Motor neuron (in vitro differentiated cells): Measurements from ENCODE around the gene SLC6A15. TPM values are rescaled to one million over a fixed set of nuclear protein-coding genes. Genes with fewer than 3 reads are reported as not detected.

Source experiments
- ATAC-seq, 8 experiments: fragments of 200-7000 bp; cut with Tn5 transposase; replicated peaks in 6 of 8; 2 replicates each; pipeline ENCODE4 v1.8.0; 2021; ENCODE audit warnings: mild to moderate bottlenecking in 8 of 8, moderate library complexity in 8 of 8
- H3K27ac ChIP-seq, 2 donors: fragments of 250-450 bp; sonication (Bioruptor Pico); 2 replicates each; pipeline ENCODE4 v1.9.0; 2021; ENCODE audit warnings: antibody characterized with exemption in 2 of 2, mild to moderate bottlenecking in 2 of 2, moderate library complexity in 1 of 2
- H3K4me1 ChIP-seq, 2 donors: fragments of 250-450 bp; sonication (Bioruptor Pico); replicated peaks in 1 of 2; 2 replicates each; pipeline ENCODE4 v1.6.1; 2021; ENCODE audit warnings: antibody characterized with exemption in 2 of 2, mild to moderate bottlenecking in 2 of 2, moderate library complexity in 1 of 2
- H3K4me3 ChIP-seq, 5 donors: fragments of 250-450 bp; sonication (Bioruptor Pico); 2 replicates each; pipeline ENCODE4 v1.9.0; 2021; ENCODE audit warnings: antibody characterized with exemption in 5 of 5, mild to moderate bottlenecking in 5 of 5, moderate library complexity in 4 of 5
- WGBS, 10 experiments: fragments of 450-650 bp; shearing (Covaris generic); methylation state at CpG; one replicate each; pipeline ENCODE4 v1.0.0; 2022; 5-methylcytosine and 5-hydroxymethylcytosine counted together
- in situ Hi-C, 9 experiments: fragments of 400-800 bp; cut with MboI; loops; one replicate each; pipeline ENCODE4 v1.15.0; 2021; ENCODE audit warnings: low sequenced_read_pairs in 9 of 9, low pct_unique_long_range_greater_than_20kb in 2 of 9; ENCODE audit not compliant: unreplicated experiment in 9 of 9
- total RNA-seq, 8 experiments: library from RNA; unstranded; fragments of 300-600 nt; gene quantifications; 2 replicates each; pipeline versions ENCODE4 v1.2.3 to v1.2.4, GENCODE V29; 2022

SLC6A15 gene
- total RNA-seq, 8 experiments from 2014 or later: 0.92 to 45.4 (median 24.4) TPM

DNA sequence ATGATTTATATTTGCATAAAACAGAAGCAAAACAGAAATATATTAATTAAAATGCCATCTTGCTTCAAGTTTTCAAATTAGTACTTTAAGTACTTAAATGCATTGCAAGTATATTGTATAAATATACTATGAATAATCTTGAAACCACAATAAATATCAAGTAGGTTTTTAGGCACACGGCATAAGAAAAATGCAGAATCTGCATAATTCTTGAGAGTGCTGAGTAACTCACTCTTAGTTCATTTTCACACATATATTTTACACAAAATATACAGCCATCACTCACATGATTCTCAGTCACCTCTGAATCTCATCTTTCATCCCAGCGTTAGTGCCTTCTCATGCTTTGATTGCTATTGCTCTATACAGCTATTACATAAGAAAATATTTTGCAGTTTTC lies 51.9 kb downstream of the SLC6A15 start:
- 30 to 100% (median 84%) methylated on average over 1 to 2 of the region's 2 CpGs; no CpG with 5 or more reads in 1 of the 10 experiments for WGBS, 10 experiments
- no peak overlapping the region for H3K4me3 ChIP-seq
- H3K27ac ChIP-seq: no peak overlapping the region
- in situ Hi-C loops: no loop called here
- no peak for ATAC-seq
- peaks cover 0 to 3% of the 10 kb centered on the region in 2 donors for H3K4me1 ChIP-seq

DNA sequence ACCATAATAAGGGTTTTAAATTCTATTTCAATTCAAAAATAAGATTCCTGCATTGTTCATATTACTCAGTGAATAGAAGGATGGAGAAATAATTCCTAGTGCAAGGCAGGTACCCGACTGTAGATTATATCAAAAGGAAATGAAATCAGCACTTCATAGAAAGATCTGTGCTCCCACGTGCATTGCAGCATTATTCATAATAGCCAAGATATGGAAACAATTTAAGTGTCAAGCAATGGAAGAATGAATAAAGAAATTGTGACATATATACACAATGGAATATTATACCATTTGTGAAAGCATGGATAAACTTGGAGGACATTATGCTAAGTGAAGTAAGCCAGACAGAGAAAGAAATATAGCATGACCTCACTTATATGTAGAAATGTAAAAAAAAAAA lies 53.8 kb downstream of the SLC6A15 start:
- in situ Hi-C loops: no loop called here
- ATAC-seq: peak in 1 of 8 experiments; percentile 24
- H3K4me3 ChIP-seq: no peak overlapping the region
- 21 to 100% (median 50%) methylated on average over 1 to 2 of the region's 2 CpGs; no CpG with 5 or more reads in 1 of the 10 experiments for WGBS, 10 experiments
- no peak overlapping the region for H3K27ac ChIP-seq
- H3K4me1 ChIP-seq: peaks cover 0 to 3% of the 10 kb centered on the region in 2 donors

DNA sequence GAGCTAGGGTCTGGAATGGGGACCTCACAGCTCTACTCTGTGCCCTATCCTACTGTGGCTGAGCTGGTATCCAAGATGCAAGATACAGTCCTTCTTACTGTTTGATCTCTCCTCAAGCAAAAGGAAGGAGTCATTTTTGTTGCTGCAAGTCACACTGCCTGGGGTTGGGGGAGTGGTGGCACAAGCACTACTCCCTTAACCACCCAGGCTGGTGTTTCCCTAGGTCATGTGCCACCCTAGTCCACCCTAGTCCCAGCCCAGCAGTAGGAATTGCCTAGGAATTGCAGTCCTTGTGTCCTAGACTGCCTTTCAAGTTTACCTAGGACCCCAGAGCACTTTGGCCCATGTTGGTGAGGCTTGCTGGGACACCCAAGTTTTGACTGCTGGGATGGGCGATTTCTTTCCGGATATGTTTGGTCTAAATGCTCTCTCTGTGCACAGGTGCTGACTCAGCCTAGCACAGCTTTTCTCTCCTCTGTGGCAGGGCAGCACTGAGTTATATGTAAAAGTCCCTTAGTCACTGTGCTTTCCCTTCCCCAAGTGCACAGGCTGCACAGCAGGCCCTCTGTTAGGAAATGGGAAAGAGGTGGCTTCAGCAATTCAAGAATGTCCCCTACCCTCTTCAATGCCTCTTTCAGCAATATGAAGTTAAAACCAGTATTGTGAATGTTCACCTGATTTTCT lies 54.9 kb downstream of the SLC6A15 start:
- WGBS, 10 experiments: 80 to 100% (median 96%) methylated on average over 1 to 2 of the region's 2 CpGs; no CpG with 5 or more reads in 6 of the 10 experiments
- peak in 5 of 8 experiments; percentile 34 to 90 (median 53) for ATAC-seq
- Histone ChIP-seq H3K4me1 (no peaks in the 10 kb centered on the region), H3K4me3 (no peak overlapping the region), H3K27ac (no peak overlapping the region)
- in situ Hi-C loops: no loop called here

DNA sequence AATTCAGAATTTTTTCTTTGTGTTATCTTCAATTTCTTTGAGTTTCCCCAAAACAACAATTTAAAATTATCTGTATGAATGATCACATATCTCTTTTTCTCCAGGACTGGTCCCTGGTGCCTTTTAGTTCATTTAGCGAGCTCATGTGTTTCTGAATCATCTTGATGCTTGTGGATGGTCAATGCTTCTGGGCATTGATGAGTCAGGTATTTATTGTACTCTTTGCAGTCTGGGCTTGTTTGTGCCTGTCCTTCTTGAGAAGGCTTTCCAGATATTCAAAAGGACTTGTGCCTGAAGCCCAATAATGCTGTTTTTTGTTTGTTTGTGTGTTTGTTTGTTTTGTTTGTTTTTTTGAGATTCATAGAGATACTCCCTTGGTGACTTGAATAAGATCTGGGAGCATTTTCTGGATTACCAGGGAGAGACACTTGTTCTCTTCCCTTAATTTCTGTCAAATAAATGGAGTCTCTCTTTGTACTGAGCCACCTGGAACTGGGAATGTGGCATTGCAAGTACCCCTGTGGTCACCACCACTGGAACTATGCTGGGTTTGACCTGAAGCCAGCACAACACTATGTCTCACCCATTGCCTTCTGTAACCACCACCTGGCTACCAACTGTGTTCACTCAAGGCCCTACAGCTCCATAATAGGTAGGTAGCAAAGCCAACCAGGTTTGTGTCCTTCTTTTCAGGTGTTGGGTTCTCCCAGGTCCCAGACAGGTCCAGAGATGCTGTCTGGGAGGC lies 56.3 kb downstream of the SLC6A15 start:
- in situ Hi-C loops: no loop called here
- 45 to 100% (median 100%) methylated on average over 1 of the region's 1 CpG; no CpG with 5 or more reads in 2 of the 10 experiments for WGBS, 10 experiments
- no peak overlapping the region for H3K4me3 ChIP-seq
- H3K4me1 ChIP-seq: no peaks in the 10 kb centered on the region
- peak in 2 of 8 experiments; percentile 40 to 72 for ATAC-seq
- no peak overlapping the region for H3K27ac ChIP-seq

DNA sequence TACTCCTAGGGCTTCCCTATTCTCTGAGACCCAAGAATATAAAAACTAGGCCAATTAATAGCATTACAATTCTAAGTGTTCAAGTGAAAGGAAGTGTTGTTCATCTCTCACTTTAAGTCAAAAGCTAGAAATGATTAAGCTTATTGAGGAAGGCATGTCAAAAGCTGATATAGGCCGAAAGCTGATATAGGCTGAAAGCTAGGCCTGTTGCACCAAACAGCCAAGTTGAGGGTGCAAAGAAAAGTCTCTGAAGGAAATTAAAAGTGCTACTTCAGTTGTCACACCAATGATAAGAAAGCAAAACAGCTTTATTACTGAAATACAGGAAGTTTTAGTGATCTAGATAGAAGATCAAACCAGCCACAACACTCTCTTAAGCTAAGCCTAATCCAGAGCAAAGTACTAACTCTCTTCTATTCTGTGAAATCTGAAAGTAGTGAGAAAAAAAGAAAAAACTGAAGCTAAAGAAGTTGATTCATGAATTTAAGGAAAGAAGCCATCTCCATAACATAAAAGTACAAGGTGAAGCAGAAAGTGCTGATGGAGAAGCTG lies 68.9 kb downstream of the SLC6A15 start:
- 80 to 100% (median 100%) methylated on average over 1 of the region's 1 CpG; no CpG with 5 or more reads in 4 of the 10 experiments for whole genome bisulfite sequencing, 10 experiments
- no peak for ATAC-seq
- in situ Hi-C loops: loop anchor here in 1 of 9 experiments (25.0 kb wide), 2 partner anchors 231 to 331 kb away; no protein-coding TSS in a partner anchor
- H3K4me3 ChIP-seq: no peak overlapping the region
- H3K4me1 ChIP-seq: no peaks in the 10 kb centered on the region
- H3K27ac ChIP-seq: no peak overlapping the region

DNA sequence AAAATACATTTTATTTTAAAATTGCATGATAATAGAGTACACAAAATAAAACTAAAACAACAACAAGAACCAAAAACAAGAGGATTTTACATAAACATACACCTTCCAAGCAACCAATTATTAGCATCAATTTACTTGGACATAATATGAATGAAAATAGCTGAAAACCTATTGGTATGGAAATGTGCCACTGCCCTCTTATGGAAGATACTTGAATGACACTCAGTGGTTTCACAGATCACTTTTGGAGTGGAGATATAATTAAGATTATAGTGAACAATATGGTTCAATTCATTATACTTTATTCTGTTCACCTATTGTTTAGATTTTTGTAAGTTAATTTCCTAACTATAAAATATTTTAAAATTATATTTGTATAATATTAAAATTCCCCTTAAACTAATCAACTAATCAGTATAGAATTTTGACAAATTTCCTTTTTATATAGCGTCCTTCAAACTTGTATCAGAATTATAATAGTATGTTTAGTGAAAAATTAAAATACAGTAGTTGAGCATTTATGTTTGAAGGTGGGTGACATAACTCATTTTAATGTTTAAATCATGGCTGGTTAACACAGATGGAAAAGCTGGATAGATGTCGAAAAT lies 70.1 kb downstream of the SLC6A15 start:
- in situ Hi-C loops: loop anchor here in 1 of 9 experiments (25.0 kb wide), 2 partner anchors 230 to 330 kb away; no protein-coding TSS in a partner anchor
- 93 to 100% (median 94%) methylated on average over 1 to 2 of the region's 2 CpGs for WGBS, 10 experiments
- no peak overlapping the region for H3K27ac ChIP-seq
- H3K4me1 ChIP-seq: no peaks in the 10 kb centered on the region
- peak in 1 of 8 experiments; percentile 21 for ATAC-seq
- H3K4me3 ChIP-seq: no peak overlapping the region

DNA sequence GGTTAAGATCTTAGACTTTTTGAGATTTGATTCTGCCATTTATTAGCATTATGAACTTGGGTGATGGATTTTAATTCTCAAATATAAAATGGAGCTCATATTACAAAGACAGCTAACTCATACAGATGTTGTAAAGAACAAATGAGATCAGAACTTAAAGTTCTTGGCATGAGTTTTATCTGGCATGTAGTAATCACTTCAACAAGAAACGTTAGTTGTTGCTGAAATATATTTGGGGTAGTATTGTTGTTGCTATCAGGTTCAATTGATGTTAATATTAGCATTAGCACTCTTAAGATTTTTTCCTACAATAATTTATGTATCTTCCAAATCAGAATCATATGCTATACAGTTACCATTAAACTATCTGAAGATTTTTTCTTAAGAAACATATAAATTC lies 71.0 kb downstream of the SLC6A15 start:
- in situ Hi-C loops: loop anchor here in 1 of 9 experiments (25.0 kb wide), 2 partner anchors 229 to 329 kb away; no protein-coding TSS in a partner anchor
- ATAC-seq: no peak
- Histone ChIP-seq H3K4me1 (no peaks in the 10 kb centered on the region), H3K4me3 (no peak overlapping the region), H3K27ac (no peak overlapping the region)
- WGBS, 10 experiments: 0 to 80% (median 42%) methylated on average over 1 of the region's 1 CpG

DNA sequence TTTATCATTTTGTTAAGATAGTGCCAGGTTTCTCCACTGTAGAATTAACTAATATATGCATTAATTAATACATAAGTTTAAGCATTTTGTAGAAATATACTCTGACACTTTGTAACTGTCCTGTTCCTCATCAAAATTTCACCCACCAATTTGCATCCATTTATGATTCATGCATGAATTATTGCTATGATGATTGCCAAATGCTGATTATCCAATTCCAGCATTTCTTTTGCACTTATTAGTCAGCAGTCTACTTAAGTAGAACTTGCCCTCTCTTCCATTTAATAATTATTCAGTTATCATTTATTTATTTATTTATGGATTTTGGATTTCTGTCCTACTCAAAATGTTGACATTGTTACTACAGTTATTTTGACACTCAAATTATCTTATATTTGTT lies 72.2 kb downstream of the SLC6A15 start:
- no peaks in the 10 kb centered on the region for H3K4me1 ChIP-seq
- no peak for ATAC-seq
- H3K27ac ChIP-seq: no peak overlapping the region
- in situ Hi-C loops: loop anchor here in 1 of 9 experiments (25.0 kb wide), 2 partner anchors 228 to 328 kb away; no protein-coding TSS in a partner anchor
- H3K4me3 ChIP-seq: no peak overlapping the region

DNA sequence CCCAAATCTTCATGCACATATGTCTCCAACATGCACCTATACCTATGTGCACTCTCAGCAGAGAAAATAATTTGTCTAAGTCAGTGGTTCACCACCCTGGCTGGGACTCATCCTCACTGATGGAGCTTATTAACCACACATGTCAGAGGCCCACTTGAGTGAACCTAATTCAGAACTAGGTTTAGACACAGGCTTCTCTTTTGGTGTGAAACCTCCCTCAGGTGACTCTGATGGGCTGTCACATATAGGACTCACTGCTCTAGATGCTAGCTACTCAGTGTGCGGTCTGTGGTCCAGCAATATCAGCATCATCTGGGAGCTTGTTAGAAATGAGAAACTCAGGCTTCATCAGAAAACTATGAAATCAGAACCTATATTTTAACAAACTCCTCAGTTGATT lies 85.7 kb downstream of the SLC6A15 start:
- no peak overlapping the region for H3K27ac ChIP-seq
- in situ Hi-C loops: loop anchor here in 1 of 9 experiments (25.0 kb wide), 2 partner anchors 215 to 315 kb away; no protein-coding TSS in a partner anchor
- ATAC-seq: no peak
- no peak overlapping the region for H3K4me3 ChIP-seq
- 100% methylated on average over 1 of the region's 1 CpG; no CpG with 5 or more reads in 5 of the 10 experiments for WGBS, 10 experiments
- H3K4me1 ChIP-seq: no peaks in the 10 kb centered on the region

DNA sequence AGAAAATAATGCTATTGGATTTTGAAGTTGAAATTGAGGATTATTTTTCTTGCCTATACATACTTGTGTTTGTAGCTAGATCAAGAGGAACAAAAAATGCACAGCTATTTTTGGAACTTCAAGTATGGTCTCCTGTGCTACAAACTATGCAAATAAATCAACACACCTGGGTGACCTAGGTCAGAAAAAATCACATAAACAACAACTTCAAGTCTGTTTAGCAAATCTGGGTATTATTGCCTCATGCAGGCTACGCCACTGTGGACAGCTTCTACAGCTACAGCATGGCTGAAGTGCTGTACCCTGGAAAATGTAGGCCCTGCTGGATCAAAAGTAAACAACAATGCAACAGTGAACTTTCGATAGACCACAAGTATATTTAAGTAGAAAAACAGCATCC lies 87.5 kb downstream of the SLC6A15 start:
- WGBS, 10 experiments: 0 to 100% (median 75%) methylated on average over 1 to 2 of the region's 2 CpGs; no CpG with 5 or more reads in 5 of the 10 experiments
- in situ Hi-C loops: loop anchor here in 1 of 9 experiments (25.0 kb wide), 2 partner anchors 213 to 313 kb away; no protein-coding TSS in a partner anchor
- H3K4me3 ChIP-seq: no peak overlapping the region
- no peak overlapping the region for H3K27ac ChIP-seq
- H3K4me1 ChIP-seq: no peaks in the 10 kb centered on the region
- ATAC-seq: no peak

DNA sequence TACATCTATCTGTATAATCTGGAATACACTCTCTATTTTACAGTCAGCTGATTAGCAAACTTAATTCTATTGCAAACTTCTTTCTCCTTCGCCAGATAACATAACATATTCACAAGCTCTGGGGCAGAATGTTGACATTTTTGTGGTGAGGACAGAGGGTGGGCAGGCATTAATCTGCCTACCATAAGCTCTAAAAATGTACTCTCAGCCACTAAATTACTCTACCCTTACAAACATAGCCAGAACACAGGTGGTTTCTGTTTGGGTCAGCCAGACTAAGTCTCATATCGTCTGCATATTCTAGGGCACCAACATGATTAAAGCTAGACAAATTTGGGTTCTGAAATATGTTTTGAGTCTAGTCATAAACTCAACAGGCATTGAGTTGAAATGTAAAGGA lies 90.1 kb downstream of the SLC6A15 start:
- H3K27ac ChIP-seq: no peak overlapping the region
- WGBS, 10 experiments: 0 to 100% (median 30%) methylated on average over 1 to 2 of the region's 2 CpGs; no CpG with 5 or more reads in 2 of the 10 experiments
- ATAC-seq: peak in 2 of 8 experiments; percentile 65 to 68
- in situ Hi-C loops: no loop called here
- H3K4me3 ChIP-seq: no peak overlapping the region
- no peaks in the 10 kb centered on the region for H3K4me1 ChIP-seq

DNA sequence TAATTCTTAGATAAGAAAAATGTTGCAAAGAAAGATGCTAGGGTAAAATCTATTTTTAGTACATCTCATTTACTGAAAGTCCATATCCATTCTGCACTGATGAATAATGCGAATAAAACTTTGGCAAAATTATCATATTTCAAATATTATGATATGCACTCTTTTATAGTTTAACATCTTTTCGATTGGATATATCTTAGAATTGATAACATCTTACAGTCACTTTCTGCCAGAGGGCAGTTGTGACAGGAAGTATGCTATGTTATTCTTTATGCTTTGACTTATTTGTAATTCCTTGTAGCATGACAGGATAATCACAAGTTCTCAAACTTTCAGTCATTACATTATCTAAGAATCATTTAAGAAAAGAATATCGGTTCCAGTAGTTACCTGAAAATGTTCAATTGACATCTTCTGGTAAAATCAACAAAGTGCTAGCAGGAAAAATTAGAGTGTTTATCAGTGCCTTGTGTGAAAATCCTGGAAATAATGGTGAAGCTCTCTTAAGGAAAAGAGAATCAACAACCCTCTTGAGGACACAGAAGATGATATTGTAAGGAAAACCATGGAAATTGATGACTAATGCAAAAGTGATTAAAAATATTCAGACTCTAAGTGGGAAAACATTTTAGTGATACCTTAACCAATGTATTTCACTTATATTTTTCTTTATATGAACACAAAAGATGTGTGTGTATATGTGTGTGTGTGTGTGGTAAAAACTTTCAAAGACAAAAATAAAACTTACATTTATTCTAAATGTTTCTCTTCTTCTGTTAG lies 95.5 kb downstream of the SLC6A15 start:
- in situ Hi-C loops: no loop called here
- no peaks in the 10 kb centered on the region for H3K4me1 ChIP-seq
- no peak overlapping the region for H3K4me3 ChIP-seq
- ATAC-seq: peak in 2 of 8 experiments; percentile 56 to 78
- no peak overlapping the region for H3K27ac ChIP-seq
- WGBS, 10 experiments: 23 to 96% (median 83%) methylated on average over 1 to 3 of the region's 3 CpGs
